Stomach (tissue), 9 donors: Measurements from ENCODE around the gene BCR. TPM values are rescaled to one million over a fixed set of nuclear protein-coding genes. Genes with fewer than 3 reads are reported as not detected.

Source experiments
- DNase-seq, 2 donors: peaks; one replicate each; pipeline versions ENCODE4 v3.0.0 to v3.0.0-alpha.2; 2013 to 2019
- H3K27ac ChIP-seq, 5 donors: fragments of 200-600 bp in 4 of 5; sonication (generic) in 4 of 5; one replicate each; pipeline ENCODE4 v1.5.1; 2013 to 2019; ENCODE audit warnings: mild to moderate bottlenecking in 1 of 5, moderate library complexity in 1 of 5
- H3K27me3 ChIP-seq, 3 donors: fragments of 200-600 bp; sonication (generic); one replicate each; pipeline ENCODE4 v1.5.1; 2017 to 2019; ENCODE audit warnings: mixed run types in 1 of 3
- H3K36me3 ChIP-seq, 4 donors: fragments of 200-600 bp; sonication (generic); 1 replicate in 3 of 4; 2 replicates in 1 of 4; pipeline ENCODE4 v1.5.1; 2016 to 2019
- H3K4me1 ChIP-seq, 4 donors: fragments of 200-600 bp; sonication (generic); one replicate each; pipeline ENCODE4 v1.5.1; 2016 to 2019
- H3K4me3 ChIP-seq, 4 donors: fragments of 200-600 bp; sonication (generic) in 3 of 4; one replicate each; pipeline ENCODE4 v1.5.1; 2016 to 2019; ENCODE audit warnings: mild to moderate bottlenecking in 1 of 4
- H3K9me3 ChIP-seq, 4 donors: fragments of 200-600 bp; sonication (generic); one replicate each; pipeline ENCODE4 v1.5.1; 2016 to 2019
- EP300 ChIP-seq: sonication (generic); formaldehyde crosslinking; IDR thresholded peaks from one replicate; pipeline ENCODE4 v1.6.1; 2017; ENCODE audit warnings: antibody characterized with exemption
- POLR2A ChIP-seq, 4 donors: fragments of 450-650 bp; IDR thresholded peaks; one replicate each; pipeline ENCODE4 v1.6.1; 2016; ENCODE audit warnings: antibody characterized with exemption in 4 of 4, control low read depth in 2 of 4, mild to moderate bottlenecking in 1 of 4, moderate library complexity in 1 of 4
- POLR2AphosphoS5 ChIP-seq, 3 donors: sonication (generic); formaldehyde crosslinking; IDR thresholded peaks; one replicate each; pipeline ENCODE4 v1.6.1; 2016; ENCODE audit warnings: antibody characterized with exemption in 3 of 3
- WGBS, 5 donors: extraction: QIAGEN DNeasy Blood & Tissue Kit in 3 of 5; methylation state at CpG; one replicate each; pipeline versions ENCODE4 v1.1.5 to v1.1.7; 2013 to 2018; 5-methylcytosine and 5-hydroxymethylcytosine counted together
- intact Hi-C: fragments of 100-400 bp; cut with DNase I; formaldehyde crosslinking; loops from one replicate; pipeline ENCODE4 v1.15.1; 2023; ENCODE audit warnings: low total_unique reads
- polyA plus RNA-seq, 3 donors: library from polyadenylated mRNA; stranded (reverse); fragments of 200-250 nt; gene quantifications; one replicate each; pipeline ENCODE4 v1.2.3, GENCODE V29; 2013
- total RNA-seq, 5 donors: library from RNA; depleted of rRNA; stranded (reverse); fragments of >200 nt; gene quantifications; one replicate each; pipeline versions ENCODE4 v1.1.0 to v1.2.3, GENCODE V29; 2014 to 2016
- TF ChIP-seq, protein P1 (sequence below), 7 experiments: fragments of 450-650 bp in 4 of 7; fragments of 200-600 bp in 3 of 7; sonication (generic) in 3 of 7; IDR thresholded peaks; one replicate each; pipeline ENCODE4 v1.5.1; 2016 to 2019; ENCODE audit warnings: antibody characterized with exemption in 7 of 7, control low read depth in 2 of 7, mild to moderate bottlenecking in 1 of 7
- donor health status: healthy with polysubstance abuse.
- donor health status: Bipolar disorder and iron deficiency.
- donor health status: healthy.

BCR gene
- total and polyA plus RNA-seq, 8 donors = 10.4 to 80.1 (median 19.6) TPM

DNA sequence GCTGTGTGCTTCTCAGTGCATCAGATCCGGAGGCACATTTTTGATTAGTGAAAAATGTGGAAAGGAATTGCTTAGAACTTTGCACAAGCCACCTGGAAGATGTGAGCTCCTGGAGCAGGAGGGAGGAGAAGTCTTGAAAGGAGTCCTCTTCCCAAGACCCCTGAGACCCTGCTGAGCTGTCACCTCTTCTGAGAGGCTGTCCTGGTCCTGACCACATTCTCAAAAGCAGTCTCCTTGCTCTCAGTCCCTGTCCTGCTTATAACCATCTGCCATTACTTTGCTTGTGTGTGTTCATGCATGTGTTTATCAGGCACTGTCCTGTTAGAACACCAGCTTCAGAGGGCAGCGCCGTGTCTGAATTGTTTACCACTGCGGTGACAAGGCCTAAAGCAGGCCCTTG is 86.5 kb downstream of the BCR start:
- Histone ChIP-seq H3K4me3 (no peak overlapping the region), H3K4me1 (peaks cover 16 to 43% (median 21%) of the 10 kb centered on the region in 4 donors), H3K27me3 (no peaks in the 10 kb centered on the region), H3K9me3 (no peaks in the 10 kb centered on the region), H3K36me3 (peaks cover 26 to 90% (median 75%) of the 10 kb centered on the region in 4 donors), H3K27ac (peak overlapping the region in 1 of 5 donors; percentile 78)
- TF ChIP-seq, protein P1, sequence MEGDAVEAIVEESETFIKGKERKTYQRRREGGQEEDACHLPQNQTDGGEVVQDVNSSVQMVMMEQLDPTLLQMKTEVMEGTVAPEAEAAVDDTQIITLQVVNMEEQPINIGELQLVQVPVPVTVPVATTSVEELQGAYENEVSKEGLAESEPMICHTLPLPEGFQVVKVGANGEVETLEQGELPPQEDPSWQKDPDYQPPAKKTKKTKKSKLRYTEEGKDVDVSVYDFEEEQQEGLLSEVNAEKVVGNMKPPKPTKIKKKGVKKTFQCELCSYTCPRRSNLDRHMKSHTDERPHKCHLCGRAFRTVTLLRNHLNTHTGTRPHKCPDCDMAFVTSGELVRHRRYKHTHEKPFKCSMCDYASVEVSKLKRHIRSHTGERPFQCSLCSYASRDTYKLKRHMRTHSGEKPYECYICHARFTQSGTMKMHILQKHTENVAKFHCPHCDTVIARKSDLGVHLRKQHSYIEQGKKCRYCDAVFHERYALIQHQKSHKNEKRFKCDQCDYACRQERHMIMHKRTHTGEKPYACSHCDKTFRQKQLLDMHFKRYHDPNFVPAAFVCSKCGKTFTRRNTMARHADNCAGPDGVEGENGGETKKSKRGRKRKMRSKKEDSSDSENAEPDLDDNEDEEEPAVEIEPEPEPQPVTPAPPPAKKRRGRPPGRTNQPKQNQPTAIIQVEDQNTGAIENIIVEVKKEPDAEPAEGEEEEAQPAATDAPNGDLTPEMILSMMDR (IDR thresholded peaks at IDR 0.05) = no peak
- no peak for TF ChIP-seq POLR2A (IDR thresholded peaks at IDR 0.05)
- TF ChIP-seq EP300 = no peak
- no peak for TF ChIP-seq POLR2AphosphoS5 (IDR thresholded peaks at IDR 0.05)
- intact Hi-C loops = no loop called here
- no peak for DNase-seq
- WGBS, 5 donors = 84 to 91% (median 88%) methylated on average over 4 of the region's 4 CpGs

DNA sequence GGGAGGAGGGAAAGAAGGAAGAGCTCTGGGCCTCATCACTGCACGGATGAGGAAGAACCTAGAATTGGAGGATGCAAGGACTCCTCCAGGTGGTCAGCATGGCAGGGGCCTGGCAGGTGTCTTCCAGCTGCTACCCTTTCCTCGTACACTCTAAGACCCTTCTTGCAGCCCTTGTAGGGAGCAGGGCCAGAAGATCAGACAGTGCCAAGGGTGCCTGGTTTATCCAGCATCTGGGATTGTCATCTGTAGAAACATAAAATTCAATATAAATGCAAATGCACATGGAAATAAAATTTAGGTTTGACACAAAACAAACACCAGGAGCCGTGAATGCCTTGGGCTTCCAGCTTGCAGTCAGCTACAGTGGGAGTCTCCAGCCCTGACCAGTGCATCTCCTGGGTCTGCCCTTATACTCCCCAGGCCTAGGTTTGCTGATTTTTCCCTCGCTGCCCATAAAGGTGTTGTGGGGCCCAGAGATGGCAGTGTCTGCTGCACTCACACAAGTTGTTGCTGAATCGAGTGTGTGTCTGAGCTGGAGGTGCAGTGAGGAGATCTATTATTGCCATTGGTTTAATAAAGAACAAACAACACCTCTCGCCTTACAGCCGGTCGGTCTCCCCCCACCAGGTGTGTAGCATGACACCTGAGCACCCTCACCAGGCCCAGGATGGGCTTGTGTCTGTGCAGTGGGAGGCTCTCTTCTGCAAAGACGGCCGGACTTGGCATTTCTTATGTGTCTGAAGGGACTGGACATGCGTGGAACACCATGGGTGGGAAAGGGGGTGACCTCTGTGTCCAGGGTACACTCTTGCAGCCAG is 87.1 kb downstream of the BCR start:
- no peak overlapping the region for H3K27ac ChIP-seq
- no peaks in the 10 kb centered on the region for H3K9me3 ChIP-seq
- DNase-seq = no peak
- intact Hi-C loops = no loop called here
- no peaks in the 10 kb centered on the region for H3K27me3 ChIP-seq
- TF ChIP-seq POLR2A (IDR thresholded peaks at IDR 0.05) (no peak), EP300 (no peak), POLR2AphosphoS5 (IDR thresholded peaks at IDR 0.05) (no peak)
- TF ChIP-seq, protein P1 (IDR thresholded peaks at IDR 0.05) = no peak
- no peak overlapping the region for H3K4me3 ChIP-seq
- H3K4me1 ChIP-seq = peaks cover 16 to 43% (median 21%) of the 10 kb centered on the region in 4 donors
- 87 to 93% (median 88%) methylated on average over 6 to 11 of the region's 11 CpGs for WGBS, 5 donors
- H3K36me3 ChIP-seq = peaks cover 25 to 90% (median 75%) of the 10 kb centered on the region in 4 donors

DNA sequence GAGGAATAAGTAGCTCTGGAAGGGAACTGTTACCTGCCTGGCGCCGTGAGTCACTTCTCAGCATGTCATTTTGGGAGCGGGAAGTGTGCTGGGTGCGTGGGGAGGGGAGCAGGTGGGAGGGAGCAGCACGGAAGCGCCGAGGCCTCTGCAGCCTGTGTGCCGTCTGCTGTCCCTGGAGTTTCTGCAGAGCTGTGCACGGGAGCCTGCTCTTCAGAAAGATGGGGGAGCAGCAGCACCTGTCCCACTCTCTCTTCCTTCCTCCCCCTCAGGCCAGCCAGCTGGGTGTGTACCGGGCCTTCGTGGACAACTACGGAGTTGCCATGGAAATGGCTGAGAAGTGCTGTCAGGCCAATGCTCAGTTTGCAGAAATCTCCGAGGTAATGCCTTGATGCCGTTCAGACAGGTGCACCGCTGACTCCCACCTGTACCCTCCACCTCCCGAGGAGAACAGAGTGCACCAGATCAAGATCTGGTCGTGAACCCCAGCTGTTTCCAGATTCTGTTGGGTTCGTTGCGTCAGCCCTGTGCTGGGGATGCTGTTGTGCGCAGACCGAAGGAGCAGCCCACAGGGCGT is 87.9 kb downstream of the BCR start:
- no peaks in the 10 kb centered on the region for H3K27me3 ChIP-seq
- H3K9me3 ChIP-seq = no peaks in the 10 kb centered on the region
- no peak overlapping the region for H3K4me3 ChIP-seq
- H3K27ac ChIP-seq = no peak overlapping the region
- no peak for DNase-seq
- 87 to 96% (median 88%) methylated on average over 20 to 22 of the region's 22 CpGs for WGBS, 5 donors
- TF ChIP-seq, protein P1 (IDR thresholded peaks at IDR 0.05) = no peak
- TF ChIP-seq POLR2AphosphoS5 (IDR thresholded peaks at IDR 0.05) (no peak), POLR2A (IDR thresholded peaks at IDR 0.05) (no peak), EP300 (no peak)
- intact Hi-C loops = no loop called here
- H3K36me3 ChIP-seq = peaks cover 33 to 90% (median 76%) of the 10 kb centered on the region in 4 donors
- H3K4me1 ChIP-seq = peaks cover 16 to 38% (median 21%) of the 10 kb centered on the region in 4 donors

DNA sequence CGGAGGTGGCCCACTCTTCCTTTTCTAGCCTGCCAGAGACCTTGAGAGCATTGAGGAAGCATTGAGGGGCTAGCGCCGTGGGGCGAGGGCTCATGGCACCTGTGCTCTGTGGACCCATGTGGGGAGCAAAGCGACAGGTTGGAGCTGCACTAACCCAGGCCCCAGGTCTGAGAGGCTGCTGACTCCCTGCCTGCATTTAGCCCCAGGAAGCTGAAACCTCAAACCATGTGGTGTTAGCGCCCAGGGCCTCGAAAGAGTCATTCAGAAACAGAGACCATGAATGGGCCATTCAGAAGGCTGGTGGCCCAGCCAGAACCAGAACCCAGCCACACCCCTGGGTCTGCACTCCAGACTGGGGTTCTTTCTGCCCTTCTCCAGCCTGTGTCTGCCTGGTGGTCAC is 88.6 kb downstream of the BCR start:
- H3K4me1 ChIP-seq = peaks cover 11 to 31% (median 17%) of the 10 kb centered on the region in 4 donors
- 79 to 100% (median 90%) methylated on average over 3 to 7 of the region's 7 CpGs for WGBS, 5 donors
- no peak overlapping the region for H3K27ac ChIP-seq
- H3K9me3 ChIP-seq = no peaks in the 10 kb centered on the region
- DNase-seq = no peak
- TF ChIP-seq POLR2A (IDR thresholded peaks at IDR 0.05) (no peak), EP300 (no peak), POLR2AphosphoS5 (IDR thresholded peaks at IDR 0.05) (no peak)
- TF ChIP-seq, protein P1 (IDR thresholded peaks at IDR 0.05) = no peak
- H3K36me3 ChIP-seq = peaks cover 40 to 90% (median 76%) of the 10 kb centered on the region in 4 donors
- H3K27me3 ChIP-seq = no peaks in the 10 kb centered on the region
- intact Hi-C loops = no loop called here
- no peak overlapping the region for H3K4me3 ChIP-seq
